ENCODE results near the gene MYOF.
"Not testable (repeated sequence)": the region's sequence is repeated elsewhere in the genome, so short reads cannot be mapped to it uniquely, and the experiment has no call there.

The MYOF gene

GRCh38 chr10:93431361-93431760, 50.8 kb downstream of the MYOF start:
- DNase-seq (ENCODE audit: low spot score), result no peak

DNA sequence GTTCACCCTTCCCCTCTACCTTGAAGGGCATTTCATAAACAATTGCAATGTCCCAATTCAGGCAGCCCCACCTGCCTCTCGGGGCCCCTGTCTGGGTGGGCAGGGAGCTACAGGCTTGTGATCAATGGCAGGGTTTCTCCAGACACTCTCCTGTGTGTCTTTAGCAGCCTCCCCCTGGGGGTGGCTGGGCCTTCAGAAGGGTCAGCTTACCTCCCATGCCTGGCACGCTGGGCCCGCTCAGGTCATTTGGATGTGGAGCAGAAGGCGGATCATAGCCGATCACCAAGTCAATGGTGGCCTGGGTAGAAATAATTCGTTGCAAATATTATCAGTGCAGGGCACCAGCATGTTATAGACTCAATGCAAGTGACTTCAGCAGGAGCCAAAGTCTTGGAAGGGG, 56.3 kb downstream of the MYOF start:
- DNase-seq (ENCODE audit: low spot score), result no peak

DNA sequence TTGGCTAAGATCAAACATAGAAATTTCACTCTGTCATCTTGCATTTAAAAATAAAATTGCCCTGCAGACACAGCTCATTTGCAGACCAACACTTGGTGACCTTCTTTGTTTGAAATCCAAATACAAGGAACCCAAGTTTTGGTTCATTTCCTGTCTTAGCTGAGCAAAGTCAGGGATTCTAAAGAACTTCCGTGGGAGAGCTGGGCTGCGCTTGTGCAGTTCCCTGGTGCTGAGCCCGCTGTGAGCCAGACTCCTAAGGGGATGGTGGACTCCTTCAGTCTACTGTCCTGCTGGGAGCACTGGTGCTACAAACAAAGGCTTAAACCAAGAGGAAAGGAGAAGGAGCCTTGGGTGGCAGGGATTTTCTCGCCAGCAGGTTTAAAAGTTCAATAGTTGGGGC, 60.0 kb downstream of the MYOF start:
- DNase-seq (ENCODE audit: low spot score), result no peak

- no peak for DNase-seq (ENCODE audit: low spot score)
Measured at GRCh38 chr10:93420944-93421825, 60.9 kb downstream of the MYOF start.

- no peak for DNase-seq (ENCODE audit: low spot score)
Measured at GRCh38 chr10:93420091-93420490, 62.0 kb downstream of the MYOF start.

GRCh38 chr10:93419016-93419415, 63.1 kb downstream of the MYOF start:
- not testable (repeated sequence) for DNase-seq (ENCODE audit: low spot score)

DNA sequence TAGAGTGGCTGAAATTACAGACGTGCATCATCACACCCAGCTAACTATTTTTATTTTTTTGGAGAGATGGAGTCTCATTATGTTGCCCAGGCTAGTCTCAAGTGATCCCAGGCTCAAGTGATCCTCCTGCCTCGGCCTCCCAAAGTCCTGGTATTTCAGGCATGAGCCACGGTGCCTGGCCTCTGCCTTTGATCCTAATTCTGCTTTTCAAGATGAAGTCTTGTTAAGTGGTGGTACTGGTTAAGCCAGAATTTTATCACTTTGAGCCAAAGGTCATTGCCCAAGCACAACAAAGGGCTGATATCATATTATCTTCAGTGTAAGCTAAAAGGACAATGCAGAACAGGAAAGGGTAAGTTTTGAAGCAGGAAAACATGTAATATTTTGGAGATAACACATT, 64.2 kb downstream of the MYOF start:
- DNase-seq (ENCODE audit: low spot score), result no peak

GRCh38 chr10:93417266-93417665, 64.9 kb downstream of the MYOF start:
- DNase-seq (ENCODE audit: low spot score), result no peak

DNA sequence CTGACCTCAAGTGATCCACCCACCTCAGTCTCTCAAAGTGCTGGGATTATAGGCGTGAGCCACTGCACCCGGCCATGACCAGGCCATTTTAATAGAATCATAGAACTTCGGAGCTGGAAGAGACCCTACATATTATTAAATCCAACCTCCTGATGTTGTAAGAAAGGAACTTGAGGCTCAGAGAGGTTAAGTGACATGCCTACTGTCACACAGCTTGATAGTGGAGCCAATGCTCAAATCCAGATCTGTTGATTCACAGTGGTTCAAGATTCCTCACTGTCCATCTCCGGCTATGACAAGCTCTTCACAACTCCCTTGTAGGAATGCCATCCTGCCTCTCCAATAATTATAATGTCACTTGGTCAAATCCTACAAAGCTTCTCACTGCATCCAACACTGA, 65.3 kb downstream of the MYOF start:
- DNase-seq (ENCODE audit: low spot score), result no peak

DNA sequence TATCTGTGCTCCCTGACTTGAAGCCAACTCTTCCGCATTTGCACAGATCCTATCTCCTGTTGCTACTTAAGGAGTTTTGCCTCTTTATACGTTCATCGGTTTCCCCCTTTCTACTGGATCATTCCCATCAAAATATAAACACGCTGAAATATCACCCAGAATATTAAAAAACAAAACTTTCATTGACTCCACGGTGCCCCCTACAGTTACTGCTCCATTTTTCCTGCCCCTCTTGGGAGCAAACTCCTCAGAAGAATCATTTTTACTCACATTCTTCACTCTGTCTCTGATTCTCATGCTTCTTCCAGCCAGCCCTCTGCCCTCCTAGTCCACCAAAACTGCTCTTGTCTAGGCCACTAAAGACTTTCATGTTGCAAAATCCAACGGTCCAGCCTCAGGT, 66.4 kb downstream of the MYOF start:
- DNase-seq (ENCODE audit: low spot score), result no peak

DNA sequence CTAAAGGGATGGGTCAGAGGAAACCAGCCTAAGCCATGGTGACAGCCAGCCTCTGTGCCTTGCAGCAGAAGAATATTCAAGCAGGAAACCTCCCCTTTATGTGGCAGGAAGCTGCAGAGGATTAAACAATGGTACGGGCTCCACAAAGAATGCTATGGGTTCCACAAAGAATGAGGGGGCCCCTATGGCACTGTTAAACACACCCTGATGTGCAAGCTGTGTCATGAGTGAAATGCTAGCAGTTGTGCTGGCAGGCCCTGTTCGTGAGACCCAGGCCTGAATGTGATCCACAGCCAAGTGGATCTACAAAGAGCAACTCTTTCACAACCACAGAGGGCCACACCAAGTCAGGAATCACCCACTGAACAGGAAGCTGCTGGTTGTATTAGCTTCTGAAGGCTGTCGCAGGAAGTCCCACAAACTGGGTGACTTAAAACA, 68.9 kb downstream of the MYOF start:
- peak; percentile 58 for DNase-seq (ENCODE audit: low spot score)

DNA sequence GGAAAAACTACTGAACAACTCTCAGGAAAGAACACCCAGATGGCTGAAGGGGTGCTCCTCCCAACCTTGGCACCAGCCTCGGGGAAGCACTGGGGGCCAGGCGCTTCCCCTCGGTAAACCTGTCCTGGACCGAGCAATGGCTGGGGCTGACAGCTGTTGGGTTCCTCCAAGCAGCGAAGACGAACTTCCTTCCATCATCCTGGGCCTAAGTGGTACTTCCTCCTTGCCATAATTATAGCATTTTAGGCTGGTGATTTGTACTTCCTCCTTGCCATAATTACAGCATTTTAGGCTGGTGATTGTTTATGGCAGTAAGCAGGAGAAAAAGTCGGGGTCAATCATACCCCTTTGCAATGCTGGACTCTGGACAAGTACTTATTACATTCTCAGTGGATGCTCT, 69.3 kb downstream of the MYOF start:
- DNase-seq (ENCODE audit: low spot score), result no peak

DNA sequence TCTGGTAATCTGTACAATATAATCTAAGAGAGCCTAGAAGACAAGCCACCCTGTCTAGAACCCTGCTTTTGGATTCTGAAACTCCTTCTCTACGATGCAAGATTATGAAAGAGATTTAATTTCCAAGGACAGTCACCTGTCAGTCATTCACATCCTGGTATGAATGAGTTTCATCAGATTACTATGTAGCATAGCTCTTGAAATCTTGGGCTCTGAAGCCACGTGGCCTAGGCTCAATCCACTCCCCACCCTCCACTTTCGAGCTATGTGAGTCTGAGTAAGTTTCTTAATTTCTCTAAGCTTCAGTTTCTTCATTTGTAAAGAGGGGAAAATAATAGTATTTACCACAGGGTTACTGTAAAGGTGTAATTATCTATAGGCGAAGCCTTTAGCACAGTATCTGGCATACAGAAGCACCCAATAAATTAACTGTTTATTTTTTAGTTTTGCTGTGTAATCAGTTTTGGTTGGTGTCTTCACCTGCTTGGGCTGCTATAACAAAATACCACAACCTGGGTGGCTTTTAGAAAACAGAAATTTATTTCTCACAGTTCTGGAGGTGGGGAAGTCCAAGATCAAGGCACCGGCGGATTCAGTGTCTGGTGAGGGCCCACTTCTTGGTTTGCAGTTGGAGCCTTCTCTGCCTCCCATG, 71.3 kb downstream of the MYOF start:
- no peak for DNase-seq (ENCODE audit: low spot score)

GRCh38 chr10:93408783-93409182, 73.4 kb downstream of the MYOF start:
- no peak for DNase-seq (ENCODE audit: low spot score)

DNA sequence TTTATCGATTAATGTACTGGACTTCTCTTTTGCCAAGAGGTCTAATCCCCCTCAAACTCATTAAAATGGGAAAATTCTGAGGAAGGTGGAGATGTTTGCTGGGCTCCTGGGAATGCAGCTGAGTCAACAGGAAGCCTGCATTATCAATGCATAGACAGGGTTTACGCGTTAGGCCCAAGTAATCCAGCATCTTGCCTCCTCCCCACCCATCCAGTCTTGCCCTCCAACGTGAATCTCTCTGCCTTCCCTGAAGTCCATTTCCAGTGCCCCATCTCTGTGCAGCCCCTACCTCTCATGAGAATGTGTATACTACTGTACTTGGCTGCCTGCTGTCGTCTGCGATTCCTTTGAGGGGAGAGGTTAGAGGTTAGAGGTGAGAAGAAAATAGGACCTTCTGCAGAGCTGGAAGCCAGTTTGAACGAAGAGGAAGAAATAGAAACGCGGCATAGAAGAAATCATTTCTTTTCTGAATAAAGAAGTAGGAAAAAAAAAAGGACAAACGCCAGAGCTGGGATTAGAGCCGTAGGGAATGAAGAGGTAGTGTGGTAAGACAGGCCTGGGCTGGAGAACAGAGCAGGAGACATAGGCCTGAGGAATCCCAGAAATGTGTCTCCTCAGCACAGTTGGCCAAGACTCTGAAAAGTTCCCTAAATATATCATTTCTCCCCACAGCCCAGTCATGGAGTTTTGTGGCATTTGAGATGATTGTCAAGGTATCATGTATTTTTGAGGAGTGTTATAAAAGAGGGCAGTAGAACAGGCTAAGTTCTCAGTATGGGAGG, 75.6 kb downstream of the MYOF start:
- DNase-seq (ENCODE audit: low spot score), result no peak

DNA sequence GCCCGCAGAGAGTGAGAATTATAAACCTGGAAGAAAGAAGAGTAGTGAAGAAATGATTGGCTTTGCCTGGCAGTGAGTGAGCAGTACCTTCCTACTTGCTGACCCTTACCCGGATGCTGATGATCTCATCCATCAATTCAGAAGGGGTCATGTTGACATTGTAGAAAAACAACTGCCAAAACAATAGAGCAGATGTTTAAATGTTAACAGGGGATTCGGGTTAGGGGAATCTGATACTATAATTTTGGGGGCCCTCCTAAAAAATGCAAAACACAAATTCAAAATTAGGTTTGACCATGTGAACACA, 78.1 kb downstream of the MYOF start:
- DNase-seq (ENCODE audit: low spot score), result no peak

GRCh38 chr10:93403152-93404047, 78.7 kb downstream of the MYOF start:
- no peak for DNase-seq (ENCODE audit: low spot score)

DNA sequence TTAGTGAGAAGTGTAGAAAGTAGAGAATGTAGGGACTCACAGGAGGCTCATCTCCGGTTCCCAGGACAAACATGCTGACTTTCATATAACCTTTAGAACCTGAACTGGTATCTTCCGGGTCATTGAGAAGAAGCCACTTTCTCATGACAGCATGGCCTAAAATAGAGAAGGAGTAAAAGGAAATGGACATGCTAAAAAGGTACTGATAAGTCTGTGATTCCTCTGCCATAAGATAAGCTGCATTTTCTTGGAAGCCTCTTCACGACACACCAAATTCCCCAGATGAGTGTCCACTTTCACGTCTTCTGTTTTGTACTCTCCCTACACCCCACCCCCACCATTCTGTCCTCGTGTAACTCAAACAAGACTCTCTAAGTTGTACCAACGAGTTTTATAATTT, 79.9 kb downstream of the MYOF start:
- no peak for DNase-seq (ENCODE audit: low spot score)

DNA sequence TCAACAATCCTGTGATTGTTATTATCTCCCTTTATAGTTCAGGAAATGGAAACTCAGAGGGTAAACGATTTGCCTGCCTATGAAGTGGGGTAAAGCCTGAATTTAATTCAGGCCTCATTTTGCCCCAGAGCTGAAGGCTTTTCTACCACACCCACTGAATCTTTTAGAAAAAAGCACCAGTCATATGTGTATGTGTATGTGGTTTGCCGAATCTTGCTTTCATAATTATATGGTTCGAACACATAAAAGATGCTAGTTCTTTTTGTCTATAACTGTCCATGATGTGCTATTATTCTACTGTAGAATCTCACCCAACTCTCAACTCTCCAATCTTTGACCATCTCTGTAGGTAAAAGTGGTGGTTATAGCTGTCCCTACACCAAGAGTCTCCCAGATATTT, 83.6 kb downstream of the MYOF start:
- DNase-seq (ENCODE audit: low spot score), result no peak

- DNase-seq (ENCODE audit: low spot score), result no peak
Measured at GRCh38 chr10:93397020-93397419, 85.1 kb downstream of the MYOF start.

- DNase-seq (ENCODE audit: low spot score), result no peak
Measured at GRCh38 chr10:93393211-93393610, 88.9 kb downstream of the MYOF start.

GRCh38 chr10:93392121-93392520, 90.0 kb downstream of the MYOF start:
- no peak for DNase-seq (ENCODE audit: low spot score)

Measured in CD4-positive, alpha-beta T cell treated with Interleukin-6 at 100 ng/mL for 8 hours (primary cell).